Heart left ventricle (tissue), 13 donors: ENCODE data around the gene ATG9B.

ENCODE experiments used
- POLR2A ChIP-seq, 2 donors: fragments of 450-650 bp; IDR thresholded peaks; one replicate each; pipeline ENCODE4 v1.6.1; 2017; ENCODE audit warnings: antibody characterized with exemption in 2 of 2, mild to moderate bottlenecking in 2 of 2, moderate library complexity in 2 of 2
- TF ChIP-seq, protein P1 (sequence below), 12 donors: fragments of 200-600 bp; sonication (generic) in 4 of 12; IDR thresholded peaks; one replicate each; pipeline versions ENCODE4 v1.5.0 to v1.8.0; 2018 to 2022; ENCODE audit warnings: antibody characterized with exemption in 12 of 12, mild to moderate bottlenecking in 5 of 12
- donor health status: ischemic (EF 13 %, LVEDD 7.1; RV severe dilation, severe dysfunction).
- donor health status: DM: no; HTN: yes; CAD: no.
- donor health status: DM: no; HTN: no; CAD: no.
- donor health status: ischemic (EF 25% LVEDD 6.9; RV normal size, moderate dysfunction).
- donor health status: ischemic (EF 25% LVEDD 5.7; RV mildly dilated, moderate dysfunction).
- donor health status: ischemic (EF 35%, LVEDD 5.7; RV mildly dilated, moderate dysfunction).
- donor health status: nonischemic (EF 11% LVEDD 7.7; RV severe dilation, severe dysfunction).
- donor health status: DM: yes; HTN: yes; CAD: no.
- donor health status: PGD.
- donor health status: ischemic (EF 29% LVEDD 5.4; RV normal size, mild dysfunction).
- donor health status: nonischemic (EF 23%, LVEDD 6.1; RV moderate dilation, normal function).

GRCh38 chr7:150998341-150998740 is 26.0 kb downstream of the ATG9B start:
- TF ChIP-seq, protein P1, sequence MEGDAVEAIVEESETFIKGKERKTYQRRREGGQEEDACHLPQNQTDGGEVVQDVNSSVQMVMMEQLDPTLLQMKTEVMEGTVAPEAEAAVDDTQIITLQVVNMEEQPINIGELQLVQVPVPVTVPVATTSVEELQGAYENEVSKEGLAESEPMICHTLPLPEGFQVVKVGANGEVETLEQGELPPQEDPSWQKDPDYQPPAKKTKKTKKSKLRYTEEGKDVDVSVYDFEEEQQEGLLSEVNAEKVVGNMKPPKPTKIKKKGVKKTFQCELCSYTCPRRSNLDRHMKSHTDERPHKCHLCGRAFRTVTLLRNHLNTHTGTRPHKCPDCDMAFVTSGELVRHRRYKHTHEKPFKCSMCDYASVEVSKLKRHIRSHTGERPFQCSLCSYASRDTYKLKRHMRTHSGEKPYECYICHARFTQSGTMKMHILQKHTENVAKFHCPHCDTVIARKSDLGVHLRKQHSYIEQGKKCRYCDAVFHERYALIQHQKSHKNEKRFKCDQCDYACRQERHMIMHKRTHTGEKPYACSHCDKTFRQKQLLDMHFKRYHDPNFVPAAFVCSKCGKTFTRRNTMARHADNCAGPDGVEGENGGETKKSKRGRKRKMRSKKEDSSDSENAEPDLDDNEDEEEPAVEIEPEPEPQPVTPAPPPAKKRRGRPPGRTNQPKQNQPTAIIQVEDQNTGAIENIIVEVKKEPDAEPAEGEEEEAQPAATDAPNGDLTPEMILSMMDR (IDR thresholded peaks at IDR 0.05) = no peak
- TF ChIP-seq POLR2A (IDR thresholded peaks at IDR 0.05) = no peak
